HEK293 (cell line): ENCODE data around the gene CCKAR.

Source experiments
- CTCF ChIP-seq: fragments of 450-650 bp; formaldehyde crosslinking; IDR thresholded peaks from 2 replicates; pipeline ENCODE4 v1.5.1; 2016; ENCODE audit warnings: missing biosample characterization, missing genetic modification characterization
- REST ChIP-seq: fragments of 450-650 bp; formaldehyde crosslinking; IDR thresholded peaks from 2 replicates; pipeline ENCODE4 v1.5.1; 2016; ENCODE audit warnings: missing biosample characterization, missing genetic modification characterization
- SETDB1 ChIP-seq: IDR thresholded peaks from one replicate; pipeline ENCODE4 v1.6.1; 2017; ENCODE audit warnings: mild to moderate bottlenecking, low read length, moderate library complexity, mixed read lengths; ENCODE audit not compliant: insufficient read length
- ZNF140 ChIP-seq: fragments of 450-650 bp; formaldehyde crosslinking; IDR thresholded peaks from 2 replicates; pipeline ENCODE4 v1.5.1; 2016; ENCODE audit warnings: missing biosample characterization, missing genetic modification characterization

- TF ChIP-seq REST (tag by site-specific recombination) (no peak), CTCF (tag by site-specific recombination) (no peak), SETDB1 (no peak), ZNF140 (no peak)
These were observed 43.4 kb upstream of the CCKAR start for GRCh38 chr4:26533685-26534084.
